NCI-H1048 (cell line): ENCODE measurements around the gene OPA1.

Experiments used
- DNase-seq: peaks from one replicate; lab custom pipeline; 2025; lab: John Stamatoyannopoulos, UW

The OPA1 gene

DNA sequence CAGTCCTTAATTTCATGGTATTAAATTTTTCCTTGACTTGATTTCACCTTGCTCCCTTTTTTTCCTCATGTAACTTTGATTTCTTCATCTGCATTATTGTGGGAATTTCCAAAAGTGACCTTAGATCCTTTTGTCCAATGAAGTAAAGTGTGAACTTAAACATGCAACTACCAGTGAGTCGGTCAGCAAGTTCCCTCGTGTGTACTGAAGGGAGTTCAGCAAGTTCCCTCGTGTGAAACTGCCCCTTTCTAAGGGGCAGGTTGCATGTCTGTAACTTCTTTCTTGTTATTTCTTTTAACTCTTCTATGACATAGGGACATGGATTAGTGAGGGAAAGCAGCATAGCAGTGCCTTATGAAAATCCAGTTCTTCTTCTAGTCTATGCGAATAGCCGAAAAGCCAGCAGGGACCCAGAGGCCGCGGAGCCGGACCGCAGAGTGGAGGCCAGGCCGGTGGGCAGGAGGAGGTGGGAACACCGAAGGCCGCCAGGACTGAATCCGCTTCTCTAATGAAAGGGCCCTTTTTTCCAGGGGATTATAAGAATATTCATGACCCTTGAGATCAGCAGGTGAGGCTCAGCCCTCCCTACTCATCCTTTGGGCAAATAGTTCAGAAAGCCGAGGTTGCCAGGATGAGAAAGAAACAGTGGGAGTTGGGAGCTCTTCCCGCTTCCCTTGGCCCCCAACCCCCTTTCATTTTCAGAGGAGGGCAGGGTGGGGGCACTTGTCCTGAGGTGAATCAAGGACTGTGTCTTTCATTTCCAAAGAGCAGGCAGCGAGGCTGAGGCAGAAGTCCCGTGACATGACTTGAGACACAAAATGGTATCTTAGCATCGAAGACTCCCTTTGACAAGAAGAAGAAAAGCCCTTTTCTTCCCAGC lies 117.5 kb downstream of the OPA1 start:
- DNase-seq, result no peak

- DNase-seq, result no peak
These were observed 118.1 kb downstream of the OPA1 start for GRCh38 chr3:193711166-193711485.

DNA sequence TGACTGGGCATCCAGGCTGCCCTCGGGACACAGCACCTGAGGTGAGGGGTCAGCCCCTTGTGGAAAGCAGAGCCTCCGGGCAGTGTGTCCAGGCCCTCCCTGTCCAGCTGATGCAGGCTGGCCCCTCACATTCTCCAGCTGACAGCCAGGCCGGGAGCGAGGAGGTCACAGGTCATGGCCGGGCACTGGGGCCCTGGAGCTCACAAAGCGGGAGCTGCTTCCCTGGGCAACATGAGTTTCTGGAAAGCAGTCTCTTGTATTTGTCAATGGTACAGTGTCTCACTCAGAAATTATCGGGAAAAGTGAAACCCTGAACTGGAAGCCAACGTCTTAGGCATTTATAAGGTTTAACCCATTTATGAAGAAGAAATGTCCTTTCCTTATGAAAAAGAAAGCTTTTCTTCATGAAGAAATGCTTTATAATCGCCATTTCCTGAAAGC lies 118.5 kb downstream of the OPA1 start:
- DNase-seq, result no peak

DNA sequence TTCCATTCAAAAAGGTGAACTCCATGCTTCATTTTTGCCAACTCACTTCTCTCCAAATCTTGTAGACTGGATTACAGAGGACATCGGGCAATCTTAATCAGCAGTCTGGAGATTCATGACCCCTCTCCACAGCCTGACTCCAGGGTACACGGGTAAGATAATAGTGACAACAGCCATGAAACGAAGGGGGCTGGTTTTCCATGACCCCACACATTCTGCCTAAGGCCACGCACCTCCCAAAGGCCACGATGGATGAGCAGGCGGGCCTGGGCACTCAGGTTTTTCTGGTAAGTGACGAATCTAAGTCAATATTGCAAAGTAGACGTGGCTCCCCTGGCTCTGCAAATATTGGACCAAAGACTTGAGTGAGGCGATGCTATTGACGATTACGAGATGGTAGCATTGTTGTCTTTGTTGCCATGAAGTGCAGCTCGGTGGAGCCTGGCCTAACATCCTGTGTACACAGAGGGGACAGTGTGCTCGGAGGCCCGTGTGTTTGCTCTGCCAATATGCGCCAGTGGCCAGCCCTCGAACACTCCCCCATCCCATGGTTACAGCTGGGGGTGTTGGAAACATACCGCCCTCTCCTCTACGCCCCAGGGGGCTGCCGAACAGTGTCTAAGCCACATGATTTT lies 119.1 kb downstream of the OPA1 start:
- no peak for DNase-seq

DNA sequence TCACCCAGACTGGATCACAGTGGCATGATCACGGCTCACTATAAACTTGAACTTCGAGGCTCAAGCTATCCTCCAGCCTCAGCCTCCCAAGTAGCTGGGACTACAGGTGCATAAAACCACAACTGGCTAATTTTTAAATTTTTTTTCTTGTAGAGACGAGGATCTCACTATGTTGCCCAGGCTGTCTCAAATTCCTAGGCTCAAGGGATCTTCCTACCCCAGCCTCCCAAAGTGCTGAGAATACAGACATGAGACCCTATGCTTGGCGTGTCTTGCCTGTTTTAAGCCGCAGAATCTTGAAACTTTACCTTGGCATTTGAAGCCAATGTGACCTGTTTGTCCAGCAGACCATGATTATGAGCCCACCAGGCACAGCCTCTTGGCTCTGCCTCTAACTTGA lies 119.9 kb downstream of the OPA1 start:
- no peak for DNase-seq

DNA sequence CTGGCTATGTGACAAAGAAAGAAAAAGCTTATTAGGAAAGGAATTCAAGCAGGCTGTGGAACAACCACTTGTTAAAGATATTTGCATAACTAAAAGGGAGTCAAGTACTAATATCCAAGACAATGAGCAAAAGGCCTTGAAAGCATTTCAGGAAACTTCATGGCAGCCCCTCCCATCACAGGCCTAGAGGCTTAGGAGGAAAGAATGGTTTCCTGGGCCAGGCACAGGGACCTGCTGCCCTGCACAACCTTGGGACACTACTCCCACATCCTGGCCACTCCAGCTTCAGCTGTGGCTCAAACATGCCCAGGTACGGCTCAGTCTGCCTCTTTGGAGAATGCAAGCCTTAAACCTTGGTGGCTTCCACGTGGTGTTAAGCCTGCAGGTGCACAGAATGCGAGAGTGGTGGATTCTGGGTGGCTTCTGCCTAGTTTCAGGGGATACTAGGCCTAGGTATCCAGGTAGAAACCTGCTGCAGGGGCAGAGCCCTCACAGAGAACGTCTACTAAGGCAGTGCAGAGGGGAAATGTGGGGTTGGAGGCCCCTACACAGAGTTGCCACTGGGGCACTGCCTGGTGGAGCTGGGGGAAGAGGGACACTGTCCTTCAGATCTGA lies 121.6 kb downstream of the OPA1 start:
- DNase-seq, result no peak

DNA sequence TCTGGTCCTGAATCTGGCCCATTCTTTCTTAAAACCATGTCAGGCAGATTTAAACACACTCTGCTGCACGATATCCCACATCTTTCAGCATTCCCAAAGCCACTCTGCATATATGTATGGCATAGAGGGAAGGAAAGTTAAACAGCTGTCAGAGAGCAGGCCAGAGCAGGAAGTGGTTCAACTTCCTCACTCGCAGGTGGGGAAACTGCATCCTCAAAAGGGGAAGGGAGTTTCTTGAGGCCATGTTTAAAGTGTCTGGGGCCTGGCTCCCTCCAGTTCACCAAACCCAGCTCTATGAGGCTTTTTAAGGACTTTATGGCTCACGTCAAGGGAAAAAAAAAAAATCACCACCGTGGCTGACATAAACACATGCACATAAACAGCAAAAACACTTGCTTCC lies 123.1 kb downstream of the OPA1 start:
- no peak for DNase-seq

- no peak for DNase-seq
These were observed 126.7 kb downstream of the OPA1 start for GRCh38 chr3:193719735-193720134.

DNA sequence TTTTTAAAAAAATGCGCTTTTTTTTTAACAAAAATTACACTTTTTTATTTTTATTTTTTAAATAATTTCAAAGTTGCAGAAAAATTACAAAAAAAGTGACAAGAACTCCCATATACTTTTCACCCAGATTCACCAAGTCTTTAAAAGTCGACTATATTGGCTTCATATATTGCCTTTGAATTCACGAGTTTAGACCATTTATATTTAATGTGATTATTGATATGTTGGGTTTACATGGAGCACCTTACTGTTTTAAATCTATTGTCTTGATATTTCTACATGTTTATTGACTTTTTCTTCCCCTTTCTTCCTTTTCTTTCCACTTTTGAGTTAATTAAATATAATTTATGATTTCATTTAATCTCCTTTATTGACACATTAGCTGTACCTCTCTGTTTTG lies 127.2 kb downstream of the OPA1 start:
- no peak for DNase-seq

GRCh38 chr3:193722566-193722965 lies 129.6 kb downstream of the OPA1 start:
- DNase-seq, result no peak

GRCh38 chr3:193727089-193727488 lies 134.1 kb downstream of the OPA1 start:
- DNase-seq, result no peak

DNA sequence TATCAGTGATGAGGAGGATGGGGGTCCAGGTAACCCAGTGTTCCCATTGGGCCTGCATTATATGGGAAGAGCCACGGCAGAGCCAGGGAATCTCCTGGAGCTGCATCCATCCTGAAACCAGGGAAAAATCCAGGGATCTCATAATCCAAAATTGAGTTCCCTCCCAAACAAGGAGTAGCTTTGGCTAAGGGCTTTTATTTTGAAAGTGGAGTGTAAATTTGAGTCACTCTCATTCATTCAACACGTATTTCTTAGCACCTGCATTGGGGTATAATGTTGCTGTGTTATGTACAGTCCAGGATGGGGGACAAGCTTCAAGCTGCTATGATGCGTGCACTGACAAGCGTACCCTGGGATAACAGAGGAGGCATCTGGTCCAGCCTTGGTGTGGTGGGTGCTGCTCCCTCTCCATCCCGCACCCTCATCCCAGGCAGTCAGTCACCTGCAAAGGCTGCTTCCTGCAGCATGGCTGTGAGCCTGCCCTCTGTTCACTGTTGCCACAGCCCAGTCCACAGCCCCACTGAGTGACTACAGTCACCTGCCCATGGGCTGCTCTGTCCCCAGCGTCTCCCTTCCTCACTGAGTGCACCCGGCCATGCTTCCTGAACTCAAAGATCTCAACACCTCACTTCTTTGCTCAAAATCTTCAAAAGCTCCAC lies 135.6 kb downstream of the OPA1 start:
- DNase-seq, result no peak

- DNase-seq, result no peak
These were observed 136.1 kb downstream of the OPA1 start for GRCh38 chr3:193729088-193729465.

GRCh38 chr3:193729601-193730000 lies 136.6 kb downstream of the OPA1 start:
- DNase-seq, result no peak

GRCh38 chr3:193730511-193730910 lies 137.5 kb downstream of the OPA1 start:
- DNase-seq, result no peak

- no peak for DNase-seq
These were observed 138.0 kb downstream of the OPA1 start for GRCh38 chr3:193730976-193731375.

DNA sequence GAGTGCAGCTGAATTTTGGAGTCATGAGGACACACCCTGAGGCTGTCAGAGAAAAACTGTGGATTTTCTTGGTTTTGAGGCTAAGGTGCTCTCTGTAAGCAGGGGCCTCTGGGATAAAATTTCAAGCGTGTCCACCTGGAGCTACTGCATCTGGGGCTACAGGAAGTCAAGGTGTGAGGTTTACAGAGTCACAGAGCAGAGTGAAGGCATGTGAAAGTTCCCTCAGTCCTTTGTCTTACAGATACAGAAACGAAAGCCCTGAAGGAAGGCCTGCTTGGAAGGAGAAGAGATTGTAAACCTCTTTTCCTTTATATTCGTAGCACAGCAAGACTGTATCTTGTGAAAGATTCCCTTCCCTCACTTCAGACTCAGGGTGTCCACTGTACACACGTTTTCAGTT lies 138.6 kb downstream of the OPA1 start:
- no peak for DNase-seq

DNA sequence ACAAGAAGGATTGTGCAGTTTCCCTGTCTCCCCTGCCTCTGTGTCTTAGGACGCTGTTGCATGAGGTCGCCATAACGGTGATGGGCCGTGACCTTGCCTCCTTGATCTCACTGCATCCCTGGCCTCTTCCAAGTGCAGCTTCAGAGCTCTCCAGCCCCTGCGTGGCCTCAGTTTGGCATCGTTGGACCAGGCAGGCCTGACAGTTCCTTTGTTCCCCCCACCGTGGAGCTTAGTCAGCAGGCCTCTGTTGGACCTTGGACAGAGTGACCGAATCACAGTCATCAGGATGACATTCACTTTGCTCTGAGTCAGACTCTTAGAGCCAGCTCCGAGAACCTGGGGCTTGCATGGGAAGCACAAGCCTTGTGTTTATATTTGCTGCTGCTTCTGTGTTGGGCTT lies 139.4 kb downstream of the OPA1 start:
- no peak for DNase-seq

DNA sequence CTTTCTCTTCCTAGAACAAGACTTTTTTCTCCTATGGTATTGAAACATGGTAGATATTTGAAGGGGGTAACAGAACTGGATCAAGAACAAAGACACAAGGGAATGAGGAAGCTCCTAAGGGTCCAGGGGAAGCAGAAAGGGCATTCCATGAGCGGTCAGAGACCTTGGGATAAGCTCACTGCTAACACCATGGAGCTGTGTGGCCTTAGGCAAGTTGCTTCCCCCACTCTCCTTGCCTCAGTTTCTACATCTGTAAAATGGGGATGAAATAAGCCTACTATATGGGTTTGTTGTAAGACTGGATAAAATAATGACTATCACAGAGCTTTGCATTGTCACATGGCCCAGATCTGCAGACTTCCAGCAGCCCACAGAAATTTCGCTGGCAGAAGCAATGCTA lies 139.8 kb downstream of the OPA1 start:
- no peak for DNase-seq

DNA sequence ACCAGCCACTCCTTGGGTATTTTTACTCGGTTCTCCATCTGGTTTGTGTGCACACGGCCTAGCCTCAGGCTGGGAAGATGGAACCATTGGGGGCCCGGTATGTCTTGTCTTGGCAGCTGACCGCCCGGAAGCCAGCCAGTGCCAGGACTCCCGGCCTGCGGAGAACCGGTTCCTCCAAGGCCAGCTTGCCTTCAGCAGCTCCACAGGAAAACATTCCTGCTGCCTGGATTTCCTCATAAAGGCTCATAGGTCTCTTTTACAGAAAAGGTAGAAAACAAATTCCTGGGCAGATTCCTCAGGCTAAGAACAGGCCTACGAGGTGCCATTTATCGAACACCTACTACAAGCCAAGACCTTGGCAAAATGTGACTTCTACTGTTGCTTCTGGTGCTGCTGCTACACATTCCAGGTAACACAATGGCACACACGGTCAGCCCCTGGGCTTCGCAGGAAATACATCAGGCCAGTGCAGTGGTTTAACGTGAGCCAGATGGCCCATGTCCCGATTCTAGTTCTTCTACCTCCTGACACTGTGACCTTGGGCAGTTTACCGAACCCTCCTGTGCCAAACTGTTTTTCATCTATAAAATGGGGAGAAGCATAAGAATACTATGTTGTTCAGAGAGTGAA lies 141.8 kb downstream of the OPA1 start:
- DNase-seq, result no peak

DNA sequence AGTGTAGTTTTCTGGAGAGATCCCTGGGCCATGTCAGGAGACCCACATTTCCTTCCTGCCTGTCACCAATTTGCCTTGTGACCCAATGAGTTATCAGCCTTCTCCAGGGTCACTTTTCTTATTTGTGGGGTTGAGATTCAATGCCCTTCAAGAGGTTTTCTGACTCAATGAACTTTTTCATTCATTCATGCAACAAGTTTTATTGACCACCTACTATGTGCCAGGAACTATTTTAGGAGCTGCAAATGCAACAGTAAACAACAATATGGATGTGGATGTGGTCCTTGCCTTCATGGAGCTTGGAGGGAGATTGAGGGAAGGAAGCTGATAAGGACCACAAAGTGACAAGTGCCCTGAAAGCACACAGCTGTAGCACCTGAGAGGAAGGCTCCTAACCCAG lies 142.8 kb downstream of the OPA1 start:
- DNase-seq, result no peak

DNA sequence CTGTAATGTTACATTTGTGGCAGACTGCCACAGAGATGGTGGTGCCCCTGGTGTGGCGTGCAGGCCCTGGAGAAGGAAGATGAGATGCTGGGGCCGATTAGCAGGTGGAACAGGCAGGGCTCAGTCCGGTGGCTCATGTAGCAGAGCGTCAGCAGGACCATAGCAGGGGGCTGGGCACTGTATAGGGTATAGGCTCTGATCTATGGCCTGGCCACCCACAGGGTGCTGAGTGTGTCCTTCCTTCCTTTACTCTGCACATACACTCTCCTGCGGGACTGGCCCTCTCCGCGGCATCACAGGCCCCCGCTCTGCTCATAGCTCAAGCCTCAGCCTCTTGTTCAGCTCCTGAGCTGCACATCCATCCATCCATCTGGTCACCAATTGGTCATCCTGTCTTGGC lies 143.6 kb downstream of the OPA1 start:
- DNase-seq, result no peak
